ENCODE measurements around the gene DMC1.

GRCh38 chr22:38565441-38565840 lies 4.5 kb downstream of the DMC1 start:
- TF ChIP-seq CTCF (conservative IDR thresholded peaks at IDR 0.05 in 1 of 2, IDR thresholded peaks at IDR 0.05 in 1 of 2; ENCODE audit: low read depth in 1 of 2, low read length in 2 of 2) (no peak), EZH2 (IDR thresholded peaks at IDR 0.05; ENCODE audit: low read length, missing control alignments) (no peak)
